Stimulated activated CD4-positive, alpha-beta T cell treated with anti-CD3 and anti-CD28 coated beads, Interleukin-1b, Interleukin-23, amount 100 ng/mL, for 1 hour (primary cell): Measurements from ENCODE around the gene RAP1GAP2.
"Not testable (repeated sequence)": the region's sequence is repeated elsewhere in the genome, so short reads cannot be mapped to it uniquely, and the experiment has no call there.

ENCODE experiments used
- DNase-seq, 2 donors: peaks; one replicate each; pipeline ENCODE4 v3.0.0-alpha.2; 2020; ENCODE audit warnings: low read depth in 2 of 2

Gene RAP1GAP2

GRCh38 chr17:2796164-2797125, at the start of gene RAP1GAP2:
Gene RAP1GAP2, plus strand, starts transcription at chr17:2796438. Its CDS starts 90 bp downstream, at chr17:2796528.
- no peak for DNase-seq

DNA sequence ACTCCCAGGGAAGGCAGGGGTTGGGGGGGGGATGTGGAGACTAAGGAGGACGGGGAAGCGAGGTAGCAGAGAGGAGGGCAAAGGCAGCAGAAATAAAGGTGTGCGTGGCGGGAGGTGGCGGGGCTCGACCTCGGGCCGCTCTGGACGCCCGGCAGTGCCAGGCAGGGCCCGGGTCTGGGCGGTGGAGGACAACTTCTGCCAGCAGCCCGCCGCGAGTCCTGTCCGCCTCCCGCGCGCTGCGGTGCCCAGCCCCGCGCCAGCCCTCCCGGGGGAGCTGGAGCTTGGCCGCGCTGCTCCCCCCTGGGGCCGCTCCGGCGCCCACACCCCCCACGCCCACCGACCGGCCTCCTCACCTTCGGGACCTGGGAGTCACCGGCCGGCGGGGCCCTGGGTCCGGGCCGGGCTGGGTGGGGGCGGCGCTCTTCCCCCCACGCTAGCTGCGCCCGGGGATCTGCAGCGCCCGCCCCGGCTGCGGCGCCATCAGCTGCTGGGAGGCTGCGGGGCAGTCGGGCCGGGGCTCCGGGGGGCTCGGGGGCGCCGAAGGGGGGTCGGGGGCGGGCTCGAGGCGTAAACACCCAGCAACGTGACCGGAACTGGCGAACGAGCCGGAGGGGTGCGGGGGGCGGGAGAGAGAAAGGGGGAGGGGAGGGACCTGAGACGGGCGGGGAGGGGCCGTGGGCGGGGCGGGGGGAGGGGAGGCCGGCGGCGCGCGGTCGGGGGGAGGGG, 47.0 kb upstream of the RAP1GAP2 start, which contains the start of gene CCDC92B:
TSS of gene CCDC92B (minus strand) at position 595 of the 726 bp plus-strand sequence. CDS start 14,507 bp downstream, outside the sequence.
- DNase-seq = no peak

GRCh38 chr17:2749784-2750181, 46.5 kb upstream of the RAP1GAP2 start:
- DNase-seq = peak; percentile 36 to 52

GRCh38 chr17:2750721-2751120, 45.5 kb upstream of the RAP1GAP2 start:
- DNase-seq = no peak

- no peak for DNase-seq
Measured at GRCh38 chr17:2751491-2751890, 44.7 kb upstream of the RAP1GAP2 start.

GRCh38 chr17:2755891-2756724, 40.1 kb upstream of the RAP1GAP2 start:
- no peak for DNase-seq

DNA sequence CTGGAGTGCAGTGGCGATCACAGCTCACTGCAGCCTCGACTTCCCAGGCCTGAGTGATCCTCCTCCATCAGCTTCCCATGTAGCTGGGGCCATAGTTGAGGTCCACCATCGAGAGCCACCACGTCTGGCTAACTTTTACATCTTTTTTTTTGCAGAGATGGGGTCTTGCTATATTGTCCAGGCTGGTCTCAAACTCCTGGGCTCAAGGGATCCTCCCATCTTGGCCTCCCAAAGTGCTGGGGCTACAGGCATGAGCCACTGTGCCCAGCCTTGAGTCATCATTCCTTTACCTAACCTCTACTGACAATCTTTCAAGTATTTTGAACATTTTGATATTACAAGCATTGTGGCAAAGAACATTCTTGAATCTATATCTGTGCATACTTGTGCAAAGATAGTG, 37.4 kb upstream of the RAP1GAP2 start:
- DNase-seq = no peak

DNA sequence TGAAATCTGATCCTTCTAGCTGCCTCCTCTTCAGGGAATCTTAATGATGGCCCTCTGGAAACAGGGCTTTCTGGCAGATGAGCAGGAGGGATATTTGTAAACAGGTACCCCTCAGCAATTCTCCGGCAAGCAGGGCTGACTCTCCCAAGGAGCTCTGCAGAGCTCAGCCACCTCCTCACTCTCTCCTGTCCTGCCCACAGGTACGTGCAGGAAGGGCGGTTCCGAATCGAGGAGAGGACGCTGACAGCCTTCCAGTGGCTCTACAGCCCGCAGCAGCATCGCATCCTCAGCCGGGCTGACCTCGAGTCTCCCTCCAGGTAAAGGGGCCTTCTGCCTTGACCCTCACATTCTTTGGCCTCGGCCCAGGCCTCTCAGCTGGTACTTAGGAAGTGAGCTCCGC, 26.1 kb upstream of the RAP1GAP2 start:
- no peak for DNase-seq

- no peak for DNase-seq
Measured at GRCh38 chr17:2775206-2775605, 21.0 kb upstream of the RAP1GAP2 start.

- no peak for DNase-seq
Measured at GRCh38 chr17:2776589-2777241, 19.5 kb upstream of the RAP1GAP2 start.

GRCh38 chr17:2777242-2777867, 18.9 kb upstream of the RAP1GAP2 start:
- no peak for DNase-seq

- no peak for DNase-seq
Measured at GRCh38 chr17:2778489-2778888, 17.7 kb upstream of the RAP1GAP2 start.

DNA sequence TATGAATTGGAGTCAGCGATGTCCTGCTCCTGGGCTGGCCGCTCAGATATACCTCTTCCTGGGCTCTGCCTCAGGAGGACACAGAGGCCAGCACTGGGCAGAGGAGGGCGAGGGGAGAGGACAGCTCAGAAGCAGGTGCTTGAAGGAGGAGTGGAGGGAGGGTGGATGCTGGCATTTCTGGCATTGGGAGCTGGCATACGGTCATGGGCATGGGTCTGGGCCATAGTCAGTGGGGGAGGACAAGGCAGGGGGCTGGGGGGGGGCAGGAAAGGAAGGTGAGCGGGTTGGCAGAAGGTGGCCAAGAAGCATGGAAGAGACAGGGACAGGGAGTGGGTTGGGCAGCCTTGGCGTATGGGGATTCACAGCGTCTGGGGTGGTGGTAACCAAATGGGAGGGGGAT, 16.7 kb upstream of the RAP1GAP2 start:
- DNase-seq = no peak

- DNase-seq = no peak
Measured at GRCh38 chr17:2780256-2780655, 16.0 kb upstream of the RAP1GAP2 start.

DNA sequence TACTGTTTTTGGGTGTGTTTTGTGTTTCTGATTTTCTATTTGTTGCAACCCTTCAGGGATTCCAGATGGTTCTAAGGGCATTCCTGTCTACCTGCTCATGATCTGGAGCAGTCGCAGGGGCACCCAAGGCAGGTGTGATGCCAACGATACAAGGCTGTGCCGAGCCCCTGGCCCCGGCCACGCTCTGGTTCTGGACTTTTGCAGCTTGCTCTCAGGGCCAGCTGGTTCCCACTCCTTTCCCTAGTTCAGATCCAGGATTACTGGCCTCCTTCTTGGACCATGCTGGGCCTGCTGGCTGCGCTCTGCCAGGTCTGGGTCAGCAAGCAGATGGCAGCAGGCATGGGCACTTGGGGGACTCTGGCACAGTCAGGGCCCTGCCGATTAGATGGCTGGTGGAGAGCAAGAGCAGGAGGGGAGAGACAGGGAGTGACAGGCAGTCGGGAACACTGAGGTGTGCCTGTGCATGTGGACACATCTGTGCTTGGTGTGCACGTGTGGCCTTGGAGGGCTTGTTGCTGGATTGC, 15.2 kb upstream of the RAP1GAP2 start:
- DNase-seq = no peak

- not testable (repeated sequence) for DNase-seq
Measured at GRCh38 chr17:2781598-2781997, 14.6 kb upstream of the RAP1GAP2 start.

GRCh38 chr17:2782055-2782454, 14.2 kb upstream of the RAP1GAP2 start:
- no peak for DNase-seq

DNA sequence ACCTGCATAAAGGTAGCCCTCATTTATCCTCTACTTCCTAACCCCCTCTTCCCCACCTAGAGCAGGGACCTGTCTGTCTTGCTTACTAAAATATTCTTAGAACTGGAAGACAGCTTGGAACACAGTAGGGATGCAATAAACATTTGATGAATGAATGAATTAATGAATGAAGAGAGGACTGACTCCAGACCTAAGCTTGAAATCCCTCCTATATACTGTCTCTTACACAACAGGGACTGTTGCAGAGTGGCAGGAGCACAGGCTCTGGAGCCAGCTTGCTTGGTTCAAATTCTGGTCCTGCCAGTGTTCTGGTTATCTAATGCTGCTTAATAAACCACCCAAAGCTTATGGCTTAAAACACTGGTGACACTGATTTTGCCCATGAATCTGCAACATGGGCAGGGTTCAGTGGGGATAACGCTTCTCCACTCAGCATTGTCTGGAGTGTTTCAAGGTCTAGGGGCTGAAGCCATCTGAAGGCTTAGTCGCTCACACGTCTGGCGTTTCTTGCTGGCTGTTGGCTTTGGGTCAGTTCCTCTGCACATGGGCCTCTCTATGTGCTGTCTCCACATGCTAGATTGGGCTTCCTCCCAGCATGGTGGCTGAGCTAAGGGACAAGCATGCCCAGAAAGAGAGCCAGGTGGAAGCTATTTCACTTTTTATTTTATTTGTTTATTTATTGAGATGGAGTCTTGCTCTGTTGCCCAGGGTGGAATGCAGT, 12.8 kb upstream of the RAP1GAP2 start:
- no peak for DNase-seq

DNA sequence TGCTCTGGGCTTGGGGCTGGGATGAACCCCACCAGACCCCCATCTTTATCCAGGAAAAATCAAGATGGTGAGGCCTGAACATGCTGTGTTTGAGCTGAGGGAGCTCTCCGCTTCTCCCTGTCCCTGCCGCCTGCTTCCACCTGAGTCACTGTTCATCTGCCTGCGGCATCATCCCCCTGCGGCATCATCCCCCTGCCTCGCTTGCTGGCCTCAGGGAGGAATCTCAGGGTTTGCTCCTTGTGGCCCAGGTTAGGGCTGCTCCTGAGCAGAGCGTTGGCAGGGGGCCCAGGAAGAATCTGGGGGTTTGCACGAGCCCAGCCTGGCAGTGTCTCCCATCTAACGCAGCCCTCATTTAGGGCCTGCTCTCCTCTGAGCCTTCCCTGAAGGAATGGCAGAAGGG, 11.4 kb upstream of the RAP1GAP2 start:
- no peak for DNase-seq

- not testable (repeated sequence) for DNase-seq
Measured at GRCh38 chr17:2785376-2785775, 10.9 kb upstream of the RAP1GAP2 start.
